H1 (cell line): ENCODE measurements around the gene RXRA. TPM values are rescaled to one million over a fixed set of nuclear protein-coding genes. Genes with fewer than 3 reads are reported as not detected.

ENCODE experiments used
- CTBP2 ChIP-seq: IDR thresholded peaks from 2 replicates; pipeline ENCODE4 v1.7.0; 2011; ENCODE audit warnings: borderline replicate concordance, mild to moderate bottlenecking, moderate library complexity, mixed read lengths, low read length; ENCODE audit not compliant: insufficient read depth, insufficient read length
- POLR2A ChIP-seq, 2 experiments: IDR thresholded peaks; 1 replicate in 1 of 2; 2 replicates in 1 of 2; pipeline ENCODE4 v1.6.1; 2011; ENCODE audit warnings: low read depth in 2 of 2, low read length in 2 of 2, mild to moderate bottlenecking in 2 of 2; ENCODE audit errors: control extremely low read depth in 1 of 2
- POU5F1 ChIP-seq: IDR thresholded peaks from 2 replicates; pipeline ENCODE4 v1.6.1; 2011; ENCODE audit warnings: low read depth, mild to moderate bottlenecking, low read length, moderate library complexity
- RBBP5 ChIP-seq: IDR thresholded peaks from 2 replicates; pipeline ENCODE4 v1.7.1; 2012; ENCODE audit warnings: low read depth, mild to moderate bottlenecking, inconsistent platforms, low read length, moderate library complexity, borderline replicate concordance
- polyA plus RNA-seq, 7 experiments: library from polyadenylated mRNA; depleted of rRNA in 3 of 7; stranded (reverse) in 5 of 7; unstranded in 2 of 7; fragments of >200 nt in 5 of 7; fragments of 200-250 nt in 2 of 7; gene quantifications; 1 replicate in 5 of 7; 2 replicates in 1 of 7; 4 replicates in 1 of 7; pipeline versions ENCODE4 v1.2.1 to v1.2.3, GENCODE V29; 2011 to 2013; ENCODE audit warnings: missing spikeins in 2 of 7, mixed read lengths in 2 of 7
- total RNA-seq: library from RNA; stranded (reverse); fragmentation: NEBNext Ultra II Directional; extraction: Animal tissue kit (Norgen Biotek cat#: 25700); gene quantifications from 2 replicates; pipeline ENCODE4 v1.2.1, GENCODE V29; 2021
- TF ChIP-seq, protein P1 (sequence below): IDR thresholded peaks from 2 replicates; pipeline ENCODE4 v1.6.1; 2011; ENCODE audit warnings: low read length, improper control_type of control experiment
- TF ChIP-seq, protein P2 (sequence below): fragments of 300-600 bp; sonication (generic); IDR thresholded peaks from 2 replicates; pipeline ENCODE4 v1.7.1; 2012; ENCODE audit warnings: low read length, moderate library complexity, mild to moderate bottlenecking, inconsistent platforms; ENCODE audit not compliant: insufficient replicate concordance

The RXRA gene
- total and polyA plus RNA-seq, 2 of the 8 experiments (the other 6 are each of a cell fraction or from before 2014, with no cell fraction given), result 9.8 to 29.4 TPM

DNA sequence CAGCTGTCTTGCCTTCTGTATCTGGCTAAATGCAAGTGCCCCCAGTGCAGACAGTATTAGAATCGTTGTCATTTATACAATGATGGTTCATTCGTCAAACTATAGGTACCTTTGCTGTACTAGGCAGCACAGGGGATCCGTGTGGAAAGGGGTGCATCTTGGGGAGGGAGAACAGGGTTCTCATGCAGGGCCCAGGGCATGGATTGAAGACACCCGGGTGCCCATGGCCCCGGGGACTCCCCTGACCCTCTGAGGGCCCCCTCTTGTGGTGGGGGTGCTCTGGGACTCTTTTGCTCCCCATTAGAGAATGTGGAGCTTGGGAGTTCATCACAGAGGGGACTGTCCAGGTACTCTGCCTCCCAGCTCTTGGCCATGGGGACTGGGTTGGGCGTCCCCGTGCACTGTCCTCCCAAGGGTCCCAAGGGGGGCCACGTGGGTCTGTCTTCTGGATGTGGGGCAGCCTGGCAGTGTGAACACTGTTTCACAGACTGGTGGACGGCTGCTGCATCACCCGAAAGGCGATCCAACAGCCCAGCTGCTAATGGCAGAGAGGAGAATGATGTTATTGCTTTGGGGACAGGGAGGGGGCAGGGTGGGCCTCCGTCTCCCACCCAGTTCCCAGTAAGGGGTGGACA is 36.9 kb upstream of the RXRA start (continued):
- TF ChIP-seq CTBP2 (no peak), POU5F1 (no peak), RBBP5 (no peak), POLR2A (IDR thresholded peaks at IDR 0.05; ENCODE audit: control extremely low read depth in 1 of 2, low read depth in 2 of 2, low read length in 2 of 2) (no peak)
- TF ChIP-seq, protein P1, sequence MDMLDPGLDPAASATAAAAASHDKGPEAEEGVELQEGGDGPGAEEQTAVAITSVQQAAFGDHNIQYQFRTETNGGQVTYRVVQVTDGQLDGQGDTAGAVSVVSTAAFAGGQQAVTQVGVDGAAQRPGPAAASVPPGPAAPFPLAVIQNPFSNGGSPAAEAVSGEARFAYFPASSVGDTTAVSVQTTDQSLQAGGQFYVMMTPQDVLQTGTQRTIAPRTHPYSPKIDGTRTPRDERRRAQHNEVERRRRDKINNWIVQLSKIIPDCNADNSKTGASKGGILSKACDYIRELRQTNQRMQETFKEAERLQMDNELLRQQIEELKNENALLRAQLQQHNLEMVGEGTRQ, result no peak
- TF ChIP-seq, protein P2, sequence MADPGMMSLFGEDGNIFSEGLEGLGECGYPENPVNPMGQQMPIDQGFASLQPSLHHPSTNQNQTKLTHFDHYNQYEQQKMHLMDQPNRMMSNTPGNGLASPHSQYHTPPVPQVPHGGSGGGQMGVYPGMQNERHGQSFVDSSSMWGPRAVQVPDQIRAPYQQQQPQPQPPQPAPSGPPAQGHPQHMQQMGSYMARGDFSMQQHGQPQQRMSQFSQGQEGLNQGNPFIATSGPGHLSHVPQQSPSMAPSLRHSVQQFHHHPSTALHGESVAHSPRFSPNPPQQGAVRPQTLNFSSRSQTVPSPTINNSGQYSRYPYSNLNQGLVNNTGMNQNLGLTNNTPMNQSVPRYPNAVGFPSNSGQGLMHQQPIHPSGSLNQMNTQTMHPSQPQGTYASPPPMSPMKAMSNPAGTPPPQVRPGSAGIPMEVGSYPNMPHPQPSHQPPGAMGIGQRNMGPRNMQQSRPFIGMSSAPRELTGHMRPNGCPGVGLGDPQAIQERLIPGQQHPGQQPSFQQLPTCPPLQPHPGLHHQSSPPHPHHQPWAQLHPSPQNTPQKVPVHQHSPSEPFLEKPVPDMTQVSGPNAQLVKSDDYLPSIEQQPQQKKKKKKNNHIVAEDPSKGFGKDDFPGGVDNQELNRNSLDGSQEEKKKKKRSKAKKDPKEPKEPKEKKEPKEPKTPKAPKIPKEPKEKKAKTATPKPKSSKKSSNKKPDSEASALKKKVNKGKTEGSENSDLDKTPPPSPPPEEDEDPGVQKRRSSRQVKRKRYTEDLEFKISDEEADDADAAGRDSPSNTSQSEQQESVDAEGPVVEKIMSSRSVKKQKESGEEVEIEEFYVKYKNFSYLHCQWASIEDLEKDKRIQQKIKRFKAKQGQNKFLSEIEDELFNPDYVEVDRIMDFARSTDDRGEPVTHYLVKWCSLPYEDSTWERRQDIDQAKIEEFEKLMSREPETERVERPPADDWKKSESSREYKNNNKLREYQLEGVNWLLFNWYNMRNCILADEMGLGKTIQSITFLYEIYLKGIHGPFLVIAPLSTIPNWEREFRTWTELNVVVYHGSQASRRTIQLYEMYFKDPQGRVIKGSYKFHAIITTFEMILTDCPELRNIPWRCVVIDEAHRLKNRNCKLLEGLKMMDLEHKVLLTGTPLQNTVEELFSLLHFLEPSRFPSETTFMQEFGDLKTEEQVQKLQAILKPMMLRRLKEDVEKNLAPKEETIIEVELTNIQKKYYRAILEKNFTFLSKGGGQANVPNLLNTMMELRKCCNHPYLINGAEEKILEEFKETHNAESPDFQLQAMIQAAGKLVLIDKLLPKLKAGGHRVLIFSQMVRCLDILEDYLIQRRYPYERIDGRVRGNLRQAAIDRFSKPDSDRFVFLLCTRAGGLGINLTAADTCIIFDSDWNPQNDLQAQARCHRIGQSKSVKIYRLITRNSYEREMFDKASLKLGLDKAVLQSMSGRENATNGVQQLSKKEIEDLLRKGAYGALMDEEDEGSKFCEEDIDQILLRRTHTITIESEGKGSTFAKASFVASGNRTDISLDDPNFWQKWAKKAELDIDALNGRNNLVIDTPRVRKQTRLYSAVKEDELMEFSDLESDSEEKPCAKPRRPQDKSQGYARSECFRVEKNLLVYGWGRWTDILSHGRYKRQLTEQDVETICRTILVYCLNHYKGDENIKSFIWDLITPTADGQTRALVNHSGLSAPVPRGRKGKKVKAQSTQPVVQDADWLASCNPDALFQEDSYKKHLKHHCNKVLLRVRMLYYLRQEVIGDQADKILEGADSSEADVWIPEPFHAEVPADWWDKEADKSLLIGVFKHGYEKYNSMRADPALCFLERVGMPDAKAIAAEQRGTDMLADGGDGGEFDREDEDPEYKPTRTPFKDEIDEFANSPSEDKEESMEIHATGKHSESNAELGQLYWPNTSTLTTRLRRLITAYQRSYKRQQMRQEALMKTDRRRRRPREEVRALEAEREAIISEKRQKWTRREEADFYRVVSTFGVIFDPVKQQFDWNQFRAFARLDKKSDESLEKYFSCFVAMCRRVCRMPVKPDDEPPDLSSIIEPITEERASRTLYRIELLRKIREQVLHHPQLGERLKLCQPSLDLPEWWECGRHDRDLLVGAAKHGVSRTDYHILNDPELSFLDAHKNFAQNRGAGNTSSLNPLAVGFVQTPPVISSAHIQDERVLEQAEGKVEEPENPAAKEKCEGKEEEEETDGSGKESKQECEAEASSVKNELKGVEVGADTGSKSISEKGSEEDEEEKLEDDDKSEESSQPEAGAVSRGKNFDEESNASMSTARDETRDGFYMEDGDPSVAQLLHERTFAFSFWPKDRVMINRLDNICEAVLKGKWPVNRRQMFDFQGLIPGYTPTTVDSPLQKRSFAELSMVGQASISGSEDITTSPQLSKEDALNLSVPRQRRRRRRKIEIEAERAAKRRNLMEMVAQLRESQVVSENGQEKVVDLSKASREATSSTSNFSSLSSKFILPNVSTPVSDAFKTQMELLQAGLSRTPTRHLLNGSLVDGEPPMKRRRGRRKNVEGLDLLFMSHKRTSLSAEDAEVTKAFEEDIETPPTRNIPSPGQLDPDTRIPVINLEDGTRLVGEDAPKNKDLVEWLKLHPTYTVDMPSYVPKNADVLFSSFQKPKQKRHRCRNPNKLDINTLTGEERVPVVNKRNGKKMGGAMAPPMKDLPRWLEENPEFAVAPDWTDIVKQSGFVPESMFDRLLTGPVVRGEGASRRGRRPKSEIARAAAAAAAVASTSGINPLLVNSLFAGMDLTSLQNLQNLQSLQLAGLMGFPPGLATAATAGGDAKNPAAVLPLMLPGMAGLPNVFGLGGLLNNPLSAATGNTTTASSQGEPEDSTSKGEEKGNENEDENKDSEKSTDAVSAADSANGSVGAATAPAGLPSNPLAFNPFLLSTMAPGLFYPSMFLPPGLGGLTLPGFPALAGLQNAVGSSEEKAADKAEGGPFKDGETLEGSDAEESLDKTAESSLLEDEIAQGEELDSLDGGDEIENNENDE, result no peak
